ENCODE data around the gene ZNF157.

DNA sequence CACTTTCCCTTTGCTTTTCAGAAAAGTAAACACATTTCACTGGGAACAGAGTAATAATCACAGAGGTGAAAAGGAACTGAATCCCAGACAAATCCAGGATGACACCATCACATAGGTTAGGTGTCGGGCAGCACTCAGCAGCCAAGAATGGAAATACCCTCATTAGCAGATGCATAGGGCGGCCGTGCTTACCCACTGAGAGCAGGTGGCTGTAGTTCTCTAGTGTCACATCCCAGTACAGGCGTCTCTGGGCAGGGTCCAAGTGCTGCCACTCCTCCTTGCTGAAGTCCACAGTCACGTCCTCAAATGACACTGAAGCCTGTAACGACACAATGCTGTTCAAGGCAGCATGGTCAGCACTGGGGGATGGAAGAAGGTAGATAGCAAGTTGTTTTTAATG is 85.7 kb downstream of the ZNF157 start:
- TF ChIP-seq POLR2A (IDR thresholded peaks at IDR 0.05; ENCODE audit: low read length), result no peak
- no peak for TF ChIP-seq GATA1 (IDR thresholded peaks at IDR 0.05; ENCODE audit: low read depth, low read length)
